Neuronal stem cell (in vitro differentiated cells): ENCODE data around the gene HILPDA.

Source experiments
- DNase-seq: peaks from one replicate; pipeline ENCODE4 v3.0.0-alpha.2; 2013; ENCODE audit warnings: low spot score
- H2AFZ ChIP-seq: one replicate; pipeline ENCODE4 v1.6.1; 2013; ENCODE audit warnings: mild to moderate bottlenecking, low read length, inconsistent platforms
- H2AK5ac ChIP-seq: 2 replicates; pipeline ENCODE4 v1.6.1; 2013; ENCODE audit warnings: low read depth, mild to moderate bottlenecking, inconsistent platforms, low read length, moderate library complexity, mixed read lengths
- H2BK120ac ChIP-seq: 2 replicates; pipeline ENCODE4 v1.6.1; 2013; ENCODE audit warnings: low read depth, mild to moderate bottlenecking, inconsistent platforms, low read length, moderate library complexity, mixed read lengths
- H2BK12ac ChIP-seq: one replicate; pipeline ENCODE4 v1.6.1; 2013; ENCODE audit warnings: low read length, inconsistent platforms
- H2BK15ac ChIP-seq: 2 replicates; pipeline ENCODE4 v1.6.1; 2013; ENCODE audit warnings: mild to moderate bottlenecking, low read length, inconsistent platforms, mixed read lengths
- H2BK5ac ChIP-seq: one replicate; pipeline ENCODE4 v1.6.1; 2013; ENCODE audit warnings: inconsistent platforms, mild to moderate bottlenecking, low read length, moderate library complexity
- H3K14ac ChIP-seq: one replicate; pipeline ENCODE4 v1.6.1; 2013; ENCODE audit warnings: low read length, inconsistent platforms
- H3K18ac ChIP-seq: 2 replicates; pipeline ENCODE4 v1.6.1; 2013; ENCODE audit warnings: low read length, inconsistent platforms
- H3K23ac ChIP-seq: 2 replicates; pipeline ENCODE4 v1.6.1; 2013; ENCODE audit warnings: low read depth, mild to moderate bottlenecking, mixed read lengths, low read length, inconsistent platforms; ENCODE audit not compliant: poor library complexity
- H3K27ac ChIP-seq: replicated peaks from 3 replicates; pipeline ENCODE4 v1.5.1; 2013; ENCODE audit warnings: low read length, inconsistent platforms
- H3K27me3 ChIP-seq, 3 experiments: 2 replicates each; pipeline ENCODE4 v1.6.1; 2013; ENCODE audit warnings: low read length in 3 of 3, mild to moderate bottlenecking in 2 of 3, inconsistent platforms in 1 of 3, low read depth in 1 of 3, mixed read lengths in 1 of 3, moderate library complexity in 1 of 3; ENCODE audit not compliant: control insufficient read depth in 3 of 3, insufficient read depth in 3 of 3
- H3K36me3 ChIP-seq, 2 donors: replicated peaks in 1 of 2; 2 replicates each; pipeline ENCODE4 v1.6.1; 2013; ENCODE audit warnings: low read length in 2 of 2; ENCODE audit not compliant: control insufficient read depth in 2 of 2, insufficient read depth in 2 of 2
- H3K4ac ChIP-seq: 2 replicates; pipeline ENCODE4 v1.6.1; 2013; ENCODE audit warnings: inconsistent platforms, mild to moderate bottlenecking, low read length, moderate library complexity
- H3K4me1 ChIP-seq, 2 donors: 1 replicate in 1 of 2; 2 replicates in 1 of 2; pipeline ENCODE4 v1.6.1; 2013; ENCODE audit warnings: low read length in 2 of 2, low read depth in 1 of 2; ENCODE audit not compliant: control insufficient read depth in 2 of 2, insufficient read depth in 1 of 2
- H3K4me2 ChIP-seq: one replicate; pipeline ENCODE4 v1.6.1; 2013; ENCODE audit warnings: mild to moderate bottlenecking, low read length, inconsistent platforms; ENCODE audit not compliant: insufficient read depth, poor library complexity, severe bottlenecking
- H3K4me3 ChIP-seq, 2 donors: 2 replicates each; pipeline ENCODE4 v1.5.1; 2013; ENCODE audit warnings: low read length in 2 of 2, mild to moderate bottlenecking in 2 of 2, inconsistent platforms in 1 of 2, moderate library complexity in 1 of 2
- H3K79me1 ChIP-seq: one replicate; pipeline ENCODE4 v1.6.1; 2013; ENCODE audit warnings: low read depth, mild to moderate bottlenecking, inconsistent platforms, low read length, moderate library complexity
- H3K9ac ChIP-seq: one replicate; pipeline ENCODE4 v1.6.1; 2013; ENCODE audit warnings: mild to moderate bottlenecking, low read depth, low read length, inconsistent platforms; ENCODE audit not compliant: poor library complexity
- H3K9me3 ChIP-seq, 2 donors: replicated peaks in 1 of 2; 2 replicates each; pipeline versions ENCODE3 to v1.6.1; 2013; ENCODE audit warnings: low read length in 2 of 2, mild to moderate bottlenecking in 2 of 2, inconsistent platforms in 1 of 2, low read depth in 1 of 2, mixed read lengths in 1 of 2, moderate library complexity in 1 of 2; ENCODE audit not compliant: control insufficient read depth in 2 of 2, insufficient read depth in 1 of 2
- H4K8ac ChIP-seq: one replicate; pipeline ENCODE4 v1.6.1; 2013; ENCODE audit warnings: low read depth, mild to moderate bottlenecking, inconsistent platforms, low read length, moderate library complexity
- H4K91ac ChIP-seq: one replicate; pipeline ENCODE4 v1.6.1; 2013; ENCODE audit warnings: low read length, low read depth, mild to moderate bottlenecking, inconsistent platforms; ENCODE audit not compliant: poor library complexity
- WGBS, 2 donors: extraction: QIAGEN DNeasy Blood & Tissue Kit; methylation state at CpG; one replicate each; pipeline ENCODE4 v1.1.7; 2013; ENCODE audit warnings: missing lambda C conversion rate in 2 of 2, mixed read lengths in 1 of 2; ENCODE audit not compliant: insufficient read length in 2 of 2, insufficient replicate concordance in 1 of 2; ENCODE audit errors: extremely low coverage in 2 of 2; 5-methylcytosine and 5-hydroxymethylcytosine counted together

Gene HILPDA

GRCh38 chr7:128447941-128448564 lies 7.6 kb upstream of the HILPDA start:
- H3K23ac ChIP-seq: no peak overlapping the region
- no CpG with 5 or more reads among the region's 4 CpGs for WGBS, 2 donors
- no peak for DNase-seq

DNA sequence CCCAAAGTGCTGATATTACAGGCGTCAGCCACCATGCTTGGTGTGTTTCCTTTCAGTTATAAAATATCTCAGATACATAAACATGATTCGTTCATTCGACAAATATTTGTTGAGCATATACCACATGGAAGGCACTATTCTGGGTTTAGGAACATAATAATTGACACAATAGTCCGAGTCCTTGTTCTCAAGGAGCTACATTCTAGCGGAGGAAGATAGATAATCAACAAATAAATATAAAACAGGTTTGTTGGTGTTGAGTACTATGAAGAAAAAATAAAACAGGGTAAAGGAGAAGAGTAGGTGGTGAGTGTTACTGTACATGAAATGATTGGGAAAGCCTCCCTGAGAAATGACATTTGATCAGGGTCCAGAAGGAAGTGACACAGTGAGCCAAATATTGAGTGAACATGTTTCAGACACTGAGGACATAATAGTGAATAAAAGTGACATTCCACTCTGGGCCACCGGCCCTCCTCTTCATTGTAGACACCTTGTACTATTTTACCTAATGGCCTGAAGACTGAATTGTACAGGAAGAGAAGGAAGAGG lies 6.9 kb upstream of the HILPDA start:
- no peak overlapping the region for H2BK120ac ChIP-seq
- peaks cover 0 to 37% (median 0%) of the 10 kb centered on the region in 3 experiments for H3K27me3 ChIP-seq
- H3K36me3 ChIP-seq: no peaks in the 10 kb centered on the region
- no peaks in the 10 kb centered on the region for H3K9me3 ChIP-seq
- no peak overlapping the region for H3K18ac ChIP-seq
- no peak overlapping the region for H4K8ac ChIP-seq
- no peaks in the 10 kb centered on the region for H3K79me1 ChIP-seq
- H2BK15ac ChIP-seq: no peak overlapping the region
- no peak overlapping the region for H2AFZ ChIP-seq
- no peak overlapping the region for H3K4ac ChIP-seq
- H3K9ac ChIP-seq: no peak overlapping the region
- no peak overlapping the region for H2AK5ac ChIP-seq
- H2BK12ac ChIP-seq: no peak overlapping the region
- H2BK5ac ChIP-seq: no peak overlapping the region
- H3K23ac ChIP-seq: no peak overlapping the region
- no peak for DNase-seq
- no peaks in the 10 kb centered on the region for H3K4me1 ChIP-seq
- H3K14ac ChIP-seq: no peak overlapping the region
- H3K4me3 ChIP-seq: no peak overlapping the region
- H3K4me2 ChIP-seq: no peak overlapping the region
- no peak overlapping the region for H4K91ac ChIP-seq
- no peak overlapping the region for H3K27ac ChIP-seq
- WGBS, 2 donors: no CpG with 5 or more reads among the region's 6 CpGs

More at GRCh38 chr7:128447941-128448564, 7.6 kb upstream of the HILPDA start:
- H3K4ac ChIP-seq: no peak overlapping the region
- H4K8ac ChIP-seq: no peak overlapping the region
- no peaks in the 10 kb centered on the region for H3K79me1 ChIP-seq
- no peak overlapping the region for H2BK5ac ChIP-seq
- H3K9ac ChIP-seq: no peak overlapping the region
- no peak overlapping the region for H2AFZ ChIP-seq
- H3K4me3 ChIP-seq: no peak overlapping the region
- H2BK12ac ChIP-seq: no peak overlapping the region
- no peak overlapping the region for H2AK5ac ChIP-seq
- H2BK15ac ChIP-seq: no peak overlapping the region
- H2BK120ac ChIP-seq: no peak overlapping the region
- no peaks in the 10 kb centered on the region for H3K9me3 ChIP-seq
- no peaks in the 10 kb centered on the region for H3K4me1 ChIP-seq
- H3K18ac ChIP-seq: no peak overlapping the region
- no peak overlapping the region for H4K91ac ChIP-seq
- H3K36me3 ChIP-seq: no peaks in the 10 kb centered on the region
- no peak overlapping the region for H3K4me2 ChIP-seq
- H3K14ac ChIP-seq: no peak overlapping the region
- peaks cover 0 to 44% (median 0%) of the 10 kb centered on the region in 3 experiments for H3K27me3 ChIP-seq
- no peak overlapping the region for H3K27ac ChIP-seq

- Histone ChIP-seq H2BK5ac (no peak overlapping the region), H2AFZ (no peak overlapping the region), H2AK5ac (no peak overlapping the region), H2BK12ac (no peak overlapping the region), H3K14ac (no peak overlapping the region), H3K4ac (no peak overlapping the region), H3K9ac (no peak overlapping the region), H3K79me1 (no peaks in the 10 kb centered on the region), H3K4me2 (no peak overlapping the region), H3K27me3 (peaks cover 0 to 27% (median 0%) of the 10 kb centered on the region in 3 experiments), H3K18ac (no peak overlapping the region), H3K4me1 (peaks cover 4 to 8% of the 10 kb centered on the region in 2 donors), H4K91ac (no peak overlapping the region), H2BK120ac (no peak overlapping the region), H3K36me3 (no peaks in the 10 kb centered on the region), H3K4me3 (no peak overlapping the region), H3K27ac (no peak overlapping the region), H3K9me3 (no peaks in the 10 kb centered on the region), H4K8ac (no peak overlapping the region), H3K23ac (no peak overlapping the region), H2BK15ac (no peak overlapping the region)
- no peak for DNase-seq
- no CpG with 5 or more reads among the region's 4 CpGs for WGBS, 2 donors
These were observed 5.3 kb upstream of the HILPDA start for GRCh38 chr7:128450409-128450808.

- no peak for DNase-seq
- H3K4me2 ChIP-seq: no peak overlapping the region
- H3K23ac ChIP-seq: no peak overlapping the region
- H2AFZ ChIP-seq: no peak overlapping the region
- no peak overlapping the region for H3K9ac ChIP-seq
- H2BK15ac ChIP-seq: no peak overlapping the region
- no peak overlapping the region for H3K27ac ChIP-seq
- H3K14ac ChIP-seq: no peak overlapping the region
- H2BK5ac ChIP-seq: no peak overlapping the region
- H4K8ac ChIP-seq: no peak overlapping the region
- no peak overlapping the region for H4K91ac ChIP-seq
- H2AK5ac ChIP-seq: no peak overlapping the region
- no peak overlapping the region for H2BK12ac ChIP-seq
- no peaks in the 10 kb centered on the region for H3K36me3 ChIP-seq
- no peak overlapping the region for H2BK120ac ChIP-seq
- no peak overlapping the region for H3K4ac ChIP-seq
- no peaks in the 10 kb centered on the region for H3K9me3 ChIP-seq
- H3K27me3 ChIP-seq: peaks cover 0 to 24% (median 0%) of the 10 kb centered on the region in 3 experiments
- no CpG with 5 or more reads among the region's 5 CpGs for WGBS, 2 donors
- H3K4me1 ChIP-seq: peaks cover 4 to 10% of the 10 kb centered on the region in 2 donors
- no peaks in the 10 kb centered on the region for H3K79me1 ChIP-seq
- no peak overlapping the region for H3K4me3 ChIP-seq
- H3K18ac ChIP-seq: no peak overlapping the region
These were observed 4.8 kb upstream of the HILPDA start for GRCh38 chr7:128450913-128451312.
